Right lobe of liver (tissue), 6 donors: Measurements from ENCODE around the gene TSEN2. TPM values are rescaled to one million over a fixed set of nuclear protein-coding genes. Genes with fewer than 3 reads are reported as not detected.

ENCODE experiments used
- ATAC-seq, 4 donors: fragments of 200-7000 bp; cut with Tn5 transposase; one replicate each; pipeline ENCODE4 v1.9.1; 2020; ENCODE audit warnings: mild to moderate bottlenecking in 4 of 4, moderate library complexity in 4 of 4
- DNase-seq, 3 donors: peaks; one replicate each; pipeline ENCODE4 v3.0.0-alpha.2; 2020
- H3K27ac ChIP-seq, 3 donors: fragments of 200-600 bp; one replicate each; pipeline ENCODE4 v1.8.0; 2022
- H3K27me3 ChIP-seq, 2 donors: fragments of 200-600 bp; one replicate each; pipeline ENCODE4 v1.8.0; 2022
- H3K36me3 ChIP-seq, 4 donors: fragments of 200-600 bp; sonication (generic) in 1 of 4; one replicate each; pipeline versions ENCODE4 v1.5.1 to v1.8.0; 2017 to 2022; ENCODE audit warnings: control low read depth in 1 of 4
- H3K4me1 ChIP-seq, 4 donors: fragments of 200-600 bp; sonication (generic) in 1 of 4; one replicate each; pipeline versions ENCODE4 v1.5.1 to v1.8.0; 2017 to 2022; ENCODE audit warnings: control low read depth in 1 of 4
- H3K4me3 ChIP-seq, 3 donors: fragments of 200-600 bp; one replicate each; pipeline ENCODE4 v1.8.0; 2022
- H3K9me3 ChIP-seq, 4 donors: fragments of 200-600 bp; sonication (generic) in 1 of 4; one replicate each; pipeline versions ENCODE4 v1.5.1 to v1.8.0; 2017 to 2022; ENCODE audit warnings: control low read depth in 1 of 4
- POLR2A ChIP-seq: fragments of 450-650 bp; IDR thresholded peaks from one replicate; pipeline ENCODE4 v1.6.1; 2017; ENCODE audit warnings: antibody characterized with exemption, mild to moderate bottlenecking
- WGBS: methylation state at CpG from one replicate; pipeline ENCODE4 v1.1.6; 2018; ENCODE audit warnings: low coverage, low lambda C conversion rate; ENCODE audit not compliant: insufficient coverage; ENCODE audit errors: missing lambda C conversion rate; 5-methylcytosine and 5-hydroxymethylcytosine counted together
- intact Hi-C, 2 donors: fragments of 100-400 bp; cut with DNase I; formaldehyde crosslinking; loops; one replicate each; pipeline versions ENCODE4 v1.11.2 to v1.14.1; 2022
- total RNA-seq, 6 experiments: library from RNA; depleted of rRNA in 2 of 6; stranded (reverse); fragments of >200 nt in 2 of 6; fragmentation: NEBNext Ultra II Directional in 3 of 6; extraction: Animal tissue kit (Norgen Biotek cat#: 25700) in 3 of 6; gene quantifications; one replicate each; pipeline versions ENCODE4 v1.1.0 to v1.2.4, GENCODE V29; 2016 to 2023
- TF ChIP-seq, protein P1 (sequence below), 4 donors: fragments of 200-600 bp in 3 of 4; fragments of 450-650 bp in 1 of 4; IDR thresholded peaks; one replicate each; pipeline versions ENCODE4 v1.5.1 to v1.8.0; 2016 to 2022; ENCODE audit warnings: antibody characterized with exemption in 4 of 4, mild to moderate bottlenecking in 2 of 4
- donor health status: DM: no; HTN: yes; CAD: no.
- donor health status: DM: no; HTN: no; CAD: no.
- donor health status: DM: no; HTN: no; CAD: no.
- donor health status: DM: no; HTN: yes; CAD: no.
- donor health status: DM: no; HTN: yes; CAD: no.

TSEN2 gene
- total RNA-seq, 6 experiments from 2014 or later, result 4.7 to 9.2 (median 6.4) TPM

DNA sequence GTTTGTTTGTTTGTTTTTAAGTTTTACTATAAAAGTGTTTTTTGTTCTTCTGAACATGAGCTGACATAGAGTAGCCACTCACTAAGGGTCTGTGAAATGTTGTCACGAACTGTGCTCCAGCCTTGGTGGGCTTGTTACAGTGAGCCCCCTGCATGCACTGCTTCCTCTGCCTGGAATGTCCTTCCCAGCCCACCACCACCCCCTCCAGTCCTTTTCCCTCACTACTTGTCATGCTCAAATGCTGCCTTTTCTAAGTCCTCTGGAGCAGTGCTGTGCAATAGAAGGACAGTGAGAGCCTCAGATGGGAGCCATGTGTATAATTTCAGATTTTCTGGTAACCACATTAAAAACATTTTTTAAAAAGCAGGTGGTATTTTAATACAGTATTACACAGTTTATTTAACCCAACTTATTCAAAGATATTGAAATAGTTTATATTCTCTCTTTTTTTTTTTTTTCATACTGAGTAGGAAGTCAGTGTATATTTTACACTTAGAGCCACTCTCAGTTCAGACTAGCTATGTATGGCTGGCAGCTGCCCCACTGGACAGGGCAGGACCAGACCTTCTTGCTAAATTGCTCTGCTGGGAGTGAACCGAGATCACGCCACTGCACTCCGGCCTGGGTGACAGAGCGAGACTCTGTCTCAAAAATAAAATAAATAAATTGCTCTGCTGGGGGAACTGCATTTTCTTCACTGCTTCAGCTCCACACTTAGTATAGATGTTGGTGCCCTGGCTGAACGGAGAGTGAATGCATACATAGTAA, 34.2 kb downstream of the TSEN2 start:
- Histone ChIP-seq H3K36me3 (peaks cover 0 to 3% (median 0%) of the 10 kb centered on the region in 4 donors), H3K9me3 (no peaks in the 10 kb centered on the region), H3K4me3 (no peak overlapping the region), H3K27ac (no peak overlapping the region), H3K4me1 (peaks cover 0 to 7% (median 0%) of the 10 kb centered on the region in 4 donors), H3K27me3 (no peaks in the 10 kb centered on the region)
- intact Hi-C loops, result no loop called here
- DNase-seq (no peak), ATAC-seq (no peak)
- TF ChIP-seq POLR2A, result no peak
- TF ChIP-seq, protein P1, sequence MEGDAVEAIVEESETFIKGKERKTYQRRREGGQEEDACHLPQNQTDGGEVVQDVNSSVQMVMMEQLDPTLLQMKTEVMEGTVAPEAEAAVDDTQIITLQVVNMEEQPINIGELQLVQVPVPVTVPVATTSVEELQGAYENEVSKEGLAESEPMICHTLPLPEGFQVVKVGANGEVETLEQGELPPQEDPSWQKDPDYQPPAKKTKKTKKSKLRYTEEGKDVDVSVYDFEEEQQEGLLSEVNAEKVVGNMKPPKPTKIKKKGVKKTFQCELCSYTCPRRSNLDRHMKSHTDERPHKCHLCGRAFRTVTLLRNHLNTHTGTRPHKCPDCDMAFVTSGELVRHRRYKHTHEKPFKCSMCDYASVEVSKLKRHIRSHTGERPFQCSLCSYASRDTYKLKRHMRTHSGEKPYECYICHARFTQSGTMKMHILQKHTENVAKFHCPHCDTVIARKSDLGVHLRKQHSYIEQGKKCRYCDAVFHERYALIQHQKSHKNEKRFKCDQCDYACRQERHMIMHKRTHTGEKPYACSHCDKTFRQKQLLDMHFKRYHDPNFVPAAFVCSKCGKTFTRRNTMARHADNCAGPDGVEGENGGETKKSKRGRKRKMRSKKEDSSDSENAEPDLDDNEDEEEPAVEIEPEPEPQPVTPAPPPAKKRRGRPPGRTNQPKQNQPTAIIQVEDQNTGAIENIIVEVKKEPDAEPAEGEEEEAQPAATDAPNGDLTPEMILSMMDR (IDR thresholded peaks at IDR 0.05), result no peak
- 89% methylated on average over 6 of the region's 6 CpGs for WGBS

DNA sequence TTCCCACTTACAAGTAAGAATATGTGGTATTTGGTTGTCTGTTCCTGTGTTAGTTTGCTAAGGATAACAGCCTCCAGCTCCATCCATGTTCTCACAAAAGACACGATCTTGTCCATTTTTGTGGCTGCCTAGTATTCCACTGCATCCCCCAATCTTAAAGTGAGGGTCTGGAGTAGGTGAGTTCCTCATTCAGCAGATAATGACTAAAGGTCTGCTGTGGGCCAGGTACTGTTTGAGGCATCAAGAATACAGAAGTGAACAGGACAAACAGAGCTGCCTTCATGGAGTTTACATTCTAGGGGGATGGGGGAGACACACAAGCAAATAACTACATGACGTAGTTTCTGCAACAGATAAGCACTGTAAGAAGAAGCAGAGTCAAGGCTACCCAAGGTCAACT, 36.7 kb downstream of the TSEN2 start:
- Histone ChIP-seq H3K4me1 (peaks cover 0 to 7% (median 0%) of the 10 kb centered on the region in 4 donors), H3K36me3 (peaks cover 0 to 1% (median 0%) of the 10 kb centered on the region in 4 donors), H3K4me3 (no peak overlapping the region), H3K27ac (no peak overlapping the region), H3K9me3 (no peaks in the 10 kb centered on the region), H3K27me3 (no peaks in the 10 kb centered on the region)
- ATAC-seq (no peak), DNase-seq (no peak)
- 96% methylated on average over 2 of the region's 2 CpGs for whole genome bisulfite sequencing
- intact Hi-C loops, result no loop called here
- no peak for TF ChIP-seq POLR2A
- TF ChIP-seq, protein P1 (IDR thresholded peaks at IDR 0.05), result no peak

DNA sequence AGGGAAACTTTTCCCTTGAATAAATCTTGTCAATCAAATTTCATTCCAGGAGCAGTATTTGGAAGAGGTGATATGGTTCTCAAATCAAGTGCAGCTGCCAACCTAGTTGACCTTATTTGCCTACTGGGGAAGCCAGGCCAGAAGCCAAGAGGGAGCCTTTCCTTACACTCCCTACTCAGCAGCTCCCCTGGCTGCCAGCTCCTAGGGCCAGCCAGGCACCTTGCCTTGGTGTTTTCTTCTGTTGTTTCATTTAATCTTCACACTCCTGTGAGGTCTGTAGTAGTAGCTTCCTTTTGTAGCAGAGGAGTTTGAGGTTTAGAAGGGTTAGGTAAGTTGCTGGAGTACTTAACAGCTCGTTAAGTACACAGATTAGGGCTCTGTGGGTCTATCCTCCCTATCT, 38.4 kb downstream of the TSEN2 start:
- intact Hi-C loops, result no loop called here
- H3K27me3 ChIP-seq, result no peaks in the 10 kb centered on the region
- no peaks in the 10 kb centered on the region for H3K9me3 ChIP-seq
- no peak overlapping the region for H3K27ac ChIP-seq
- 100% methylated on average over 1 of the region's 1 CpG for WGBS
- peaks cover 0 to 7% (median 0%) of the 10 kb centered on the region in 4 donors for H3K4me1 ChIP-seq
- peak in 2 of 3 donors; percentile 21 to 46 for DNase-seq
- ATAC-seq, result peak; percentile 61 to 91 (median 64)
- peaks cover 0 to 1% (median 0%) of the 10 kb centered on the region in 4 donors for H3K36me3 ChIP-seq
- H3K4me3 ChIP-seq, result no peak overlapping the region
- TF ChIP-seq, protein P1 (IDR thresholded peaks at IDR 0.05), result peak in 2 of 4 donors; percentile 8 to 32
- no peak for TF ChIP-seq POLR2A

DNA sequence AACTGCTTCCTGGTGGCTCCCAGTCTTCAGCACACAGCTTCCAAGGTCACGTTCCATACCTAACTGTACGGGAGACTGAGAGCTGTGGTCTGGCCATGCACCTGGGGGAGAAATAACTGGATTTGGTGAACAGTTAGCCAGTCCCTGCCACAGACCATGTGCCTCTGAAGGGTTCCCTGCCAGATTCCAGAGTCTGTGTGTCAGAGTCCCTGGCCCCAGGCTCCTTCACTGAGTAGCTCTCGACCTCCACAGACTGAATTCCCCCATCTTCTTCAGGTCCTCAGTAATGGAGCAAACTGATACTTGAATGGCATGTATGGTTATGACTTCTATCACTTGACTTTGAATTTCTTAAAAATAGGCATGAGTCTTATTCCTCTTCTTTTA, 43.5 kb downstream of the TSEN2 start:
- Histone ChIP-seq H3K9me3 (no peaks in the 10 kb centered on the region), H3K27me3 (no peaks in the 10 kb centered on the region), H3K4me1 (no peaks in the 10 kb centered on the region), H3K36me3 (peaks cover 0 to 19% (median 5%) of the 10 kb centered on the region in 4 donors), H3K4me3 (no peak overlapping the region), H3K27ac (no peak overlapping the region)
- ATAC-seq (no peak), DNase-seq (no peak)
- whole genome bisulfite sequencing, result 82% methylated on average over 2 of the region's 3 CpGs
- no peak for TF ChIP-seq POLR2A
- TF ChIP-seq, protein P1 (IDR thresholded peaks at IDR 0.05), result no peak
- intact Hi-C loops, result no loop called here
